ENCODE measurements around the gene UST.
"Not testable (repeated sequence)": the region's sequence is repeated elsewhere in the genome, so short reads cannot be mapped to it uniquely, and the experiment has no call there.

The UST gene

GRCh38 chr6:148912252-148912651 is 165.4 kb downstream of the UST start:
- no peak overlapping the region for H3K27ac ChIP-seq
- TF ChIP-seq CTCF (conservative IDR thresholded peaks at IDR 0.05): no peak
- no peak for TF ChIP-seq ZFX (IDR thresholded peaks at IDR 0.05)

GRCh38 chr6:148915810-148916209 is 169.0 kb downstream of the UST start:
- no peak overlapping the region for H3K27ac ChIP-seq
- no peak for TF ChIP-seq ZFX (IDR thresholded peaks at IDR 0.05)
- TF ChIP-seq CTCF (conservative IDR thresholded peaks at IDR 0.05): no peak

GRCh38 chr6:148916485-148916884 is 169.7 kb downstream of the UST start:
- H3K27ac ChIP-seq: not testable (repeated sequence)

DNA sequence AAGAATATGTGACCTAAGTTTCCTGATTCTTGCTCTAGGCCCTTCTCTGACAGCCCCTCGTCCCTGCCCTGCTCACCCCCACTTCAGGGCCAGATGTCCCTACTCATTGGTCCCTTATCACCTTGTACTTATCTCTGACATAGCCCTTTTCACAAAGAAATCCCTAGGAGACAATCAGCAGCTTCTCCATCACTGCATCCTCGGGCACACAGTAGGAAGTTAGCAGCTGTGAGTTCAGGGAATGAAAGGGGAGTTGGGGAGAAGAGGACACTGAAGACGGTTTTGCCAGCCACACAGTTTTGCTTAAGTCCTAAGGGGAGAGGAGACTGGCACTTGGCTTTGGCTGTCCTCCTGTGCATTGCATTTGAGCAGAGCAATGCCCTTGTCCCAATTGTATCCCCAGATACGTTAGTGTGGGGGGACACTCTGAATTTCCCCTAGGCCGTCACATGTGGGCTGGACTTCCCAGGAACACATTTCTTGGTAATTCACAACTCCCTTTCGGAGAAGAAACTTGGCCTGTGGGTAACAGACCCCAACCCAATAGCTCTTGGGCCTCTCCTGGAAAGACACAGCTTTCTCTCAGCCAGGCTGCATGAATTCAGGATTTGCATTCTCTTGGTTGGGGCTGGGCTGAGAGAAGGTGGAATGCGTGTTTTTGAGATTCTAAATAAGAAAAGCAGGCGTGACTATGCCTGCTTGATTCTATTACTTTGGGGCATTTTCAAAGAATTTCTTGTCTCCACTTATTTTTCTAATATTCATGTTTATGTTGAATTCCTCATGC is 177.6 kb downstream of the UST start:
- no peak for TF ChIP-seq CTCF (conservative IDR thresholded peaks at IDR 0.05)
- no peak for TF ChIP-seq ZFX (IDR thresholded peaks at IDR 0.05)
- H3K27ac ChIP-seq: no peak overlapping the region

DNA sequence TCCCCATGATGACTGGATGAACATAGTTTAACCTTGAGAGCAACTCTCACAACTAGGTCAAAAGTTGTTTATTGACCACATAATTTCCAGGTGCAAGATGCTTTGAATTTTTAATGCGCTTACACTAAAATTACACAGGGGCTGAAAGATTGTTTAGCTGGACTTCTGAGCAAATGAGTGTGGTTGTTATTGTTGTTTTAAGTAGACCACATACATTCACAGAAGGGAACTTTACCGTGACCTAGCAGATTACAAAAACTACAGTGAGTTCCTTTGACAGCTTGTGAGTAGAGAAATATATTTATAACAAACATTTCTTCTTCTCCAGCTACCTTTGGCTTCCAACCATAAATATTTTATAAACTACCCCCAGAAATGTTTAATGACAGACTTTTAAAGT is 178.9 kb downstream of the UST start:
- no peak overlapping the region for H3K27ac ChIP-seq
- TF ChIP-seq CTCF (conservative IDR thresholded peaks at IDR 0.05) (no peak), ZFX (IDR thresholded peaks at IDR 0.05) (no peak)

GRCh38 chr6:148926478-148926877 is 179.6 kb downstream of the UST start:
- no peak for TF ChIP-seq CTCF (conservative IDR thresholded peaks at IDR 0.05)
- TF ChIP-seq ZFX (IDR thresholded peaks at IDR 0.05): no peak

DNA sequence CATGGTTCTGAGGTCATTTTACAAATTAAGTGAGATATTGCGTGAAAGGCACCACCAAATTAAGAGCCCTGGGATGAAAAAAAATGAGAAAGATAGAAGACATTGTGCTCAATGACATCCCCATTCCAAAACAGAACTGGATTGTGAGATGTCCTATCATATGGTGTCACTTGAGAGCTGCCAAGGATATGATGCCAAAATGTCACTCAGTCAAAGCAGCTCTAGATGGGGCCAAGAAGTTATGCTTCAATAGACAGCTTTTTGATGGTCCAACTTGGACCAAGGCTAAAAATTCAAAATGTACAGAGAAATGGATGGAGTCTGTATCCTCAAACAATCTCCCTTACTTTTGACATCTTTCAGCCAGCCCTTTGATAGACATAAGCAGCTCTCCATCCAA is 180.8 kb downstream of the UST start:
- TF ChIP-seq ZFX (IDR thresholded peaks at IDR 0.05) (no peak), CTCF (conservative IDR thresholded peaks at IDR 0.05) (no peak)
- no peak overlapping the region for H3K27ac ChIP-seq

More at GRCh38 chr6:148926478-148926877, 179.6 kb downstream of the UST start:
- no peak overlapping the region for H3K27ac ChIP-seq

- no peak overlapping the region for H3K27ac ChIP-seq
- TF ChIP-seq CTCF (conservative IDR thresholded peaks at IDR 0.05) (no peak), ZFX (IDR thresholded peaks at IDR 0.05) (no peak)
Measured at GRCh38 chr6:148928811-148929210, 182.0 kb downstream of the UST start.

Measured in C4-2B (cell line).